Measurements from ENCODE around the gene NDUFA6. TPM values are rescaled to one million over a fixed set of nuclear protein-coding genes. Genes with fewer than 3 reads are reported as not detected.
"Not testable (repeated sequence)": the region's sequence is repeated elsewhere in the genome, so short reads cannot be mapped to it uniquely, and the experiment has no call there.

The NDUFA6 gene
- total RNA-seq: 31.9 TPM

- peak; percentile 98 for ATAC-seq
- peak; percentile 98 for DNase-seq (ENCODE audit: low spot score)
- intact Hi-C loops (cut with DNase I): loop anchor here (10.0 kb wide), 1 partner anchor 344 kb away; the partner anchor contains the start of gene NFAM1
Measured at GRCh38 chr22:42090596-42091454, at the start of gene NDUFA6. Gene NDUFA6, minus strand, starts transcription at chr22:42090772. Its CDS starts 28 bp downstream, at chr22:42090744.

GRCh38 chr22:42140153-42140552 is 49.6 kb upstream of the NDUFA6 start:
- intact Hi-C loops (cut with DNase I): not testable (repeated sequence)

DNA sequence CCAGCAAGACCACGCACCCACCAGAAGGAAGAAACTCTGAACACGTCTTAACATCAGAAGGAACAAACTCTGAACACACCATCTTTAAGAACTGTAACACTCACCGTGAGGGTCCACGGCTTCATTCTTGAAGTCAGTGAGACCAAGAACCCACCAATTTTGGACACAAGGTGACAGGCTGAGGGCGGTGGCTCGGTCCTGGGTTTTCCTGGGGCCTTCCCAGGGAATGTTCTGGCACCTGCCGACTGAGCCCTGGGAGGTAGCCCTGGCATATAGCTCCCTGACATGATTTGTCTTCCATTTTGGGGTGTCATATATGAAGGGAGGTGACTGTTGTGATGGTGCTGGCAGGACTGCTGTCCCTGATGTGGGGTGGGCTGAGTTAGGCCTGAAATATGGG is 48.9 kb upstream of the NDUFA6 start:
- intact Hi-C loops (cut with DNase I); ATAC-seq; DNase-seq (ENCODE audit: low spot score): not testable (repeated sequence)

More at GRCh38 chr22:42140153-42140552, 49.6 kb upstream of the NDUFA6 start:
- DNase-seq (ENCODE audit: low spot score); ATAC-seq: not testable (repeated sequence)

GRCh38 chr22:42138972-42139371 is 48.4 kb upstream of the NDUFA6 start:
- ATAC-seq: no peak
- intact Hi-C loops (cut with DNase I): no loop called here

DNA sequence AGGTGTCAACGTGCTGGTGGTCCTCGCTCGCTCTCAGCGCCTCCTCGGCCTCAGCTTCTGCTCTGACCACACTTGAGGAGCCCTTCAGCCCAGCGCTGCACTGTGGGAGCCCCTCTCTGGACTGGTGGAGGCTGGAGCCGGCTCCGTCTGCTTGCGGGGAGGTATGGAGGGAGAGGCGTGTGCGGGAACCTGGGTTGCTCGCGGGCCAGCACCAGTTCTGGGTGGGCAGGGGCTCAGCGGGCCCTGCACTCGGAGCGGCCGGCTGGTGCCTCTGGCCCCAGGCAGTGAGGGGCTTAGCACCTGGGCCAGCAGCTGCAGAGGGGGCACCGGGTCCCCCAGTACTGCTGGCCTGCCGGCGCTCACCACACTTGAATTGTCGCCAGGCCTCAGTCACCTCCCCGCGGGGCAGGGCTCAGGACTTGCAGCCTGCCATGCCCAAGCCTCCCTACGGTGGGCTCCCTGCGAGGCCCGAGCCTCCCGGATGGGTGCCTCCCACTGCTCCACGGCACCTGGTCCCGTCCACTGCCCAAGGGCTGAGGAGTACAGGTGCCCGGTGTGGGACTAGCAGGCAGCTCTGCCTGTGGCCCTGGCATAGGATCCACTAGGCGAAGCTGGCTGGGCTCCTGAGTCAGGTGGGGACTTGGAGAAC is 47.7 kb upstream of the NDUFA6 start:
- peak; percentile 49 for DNase-seq (ENCODE audit: low spot score)
- no peak for ATAC-seq
- intact Hi-C loops (cut with DNase I): no loop called here

More at GRCh38 chr22:42138972-42139371, 48.4 kb upstream of the NDUFA6 start:
- DNase-seq (ENCODE audit: low spot score): no peak

- intact Hi-C loops (cut with DNase I); DNase-seq (ENCODE audit: low spot score); ATAC-seq: not testable (repeated sequence)
Measured at GRCh38 chr22:42135688-42136087, 45.1 kb upstream of the NDUFA6 start.

DNA sequence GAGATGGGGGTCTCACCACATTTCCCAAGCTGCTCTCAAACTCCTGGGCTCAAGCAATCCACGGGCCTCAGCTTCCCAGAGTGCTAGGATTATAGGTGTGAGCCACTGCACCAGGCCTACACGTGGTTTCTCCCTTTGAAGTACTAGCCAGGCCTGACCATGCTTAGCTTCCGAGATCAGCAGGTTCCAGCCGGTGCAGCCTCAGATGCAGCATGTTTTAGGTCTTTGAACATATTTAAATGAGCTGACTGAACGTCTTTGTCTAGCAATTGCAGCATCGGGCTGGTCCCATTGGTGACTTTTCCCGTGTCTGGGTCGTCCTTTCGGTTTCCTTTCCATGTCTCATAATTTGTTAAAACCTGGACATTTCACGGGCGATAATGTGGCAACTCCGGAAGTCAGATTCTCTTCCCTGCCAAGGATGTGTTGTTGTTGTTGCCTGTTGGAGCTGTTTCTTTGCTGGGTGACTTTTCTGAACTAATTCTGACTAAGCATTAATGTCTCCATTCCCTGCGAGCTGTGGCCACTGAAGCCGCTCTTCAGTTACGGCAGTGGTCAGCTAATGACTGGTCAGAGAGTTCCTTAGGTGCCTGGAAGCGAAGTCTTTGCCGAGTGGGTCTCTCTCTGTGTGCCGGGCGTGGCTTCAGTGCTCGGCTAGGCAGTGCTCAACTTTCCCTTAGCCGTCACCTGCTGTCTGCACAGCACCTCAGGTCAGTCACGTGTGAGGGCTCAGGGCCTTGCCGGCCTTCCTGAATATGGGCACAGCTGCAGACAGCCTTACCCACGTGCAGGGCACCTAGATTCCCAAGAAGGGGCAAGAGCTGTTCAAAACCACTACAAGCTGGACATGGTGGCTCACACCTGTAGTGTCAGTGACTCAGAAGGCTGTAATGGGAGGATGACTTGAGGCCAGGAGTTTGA is 43.8 kb upstream of the NDUFA6 start:
- DNase-seq (ENCODE audit: low spot score): peak; percentile 49

GRCh38 chr22:42132457-42132856 is 41.9 kb upstream of the NDUFA6 start:
- ATAC-seq (no peak), DNase-seq (ENCODE audit: low spot score) (peak; percentile 47)
- intact Hi-C loops (cut with DNase I): no loop called here

More for the DNA sequence above, 43.8 kb upstream of the NDUFA6 start:
- intact Hi-C loops (cut with DNase I): no loop called here
- ATAC-seq: peak; percentile 29

DNA sequence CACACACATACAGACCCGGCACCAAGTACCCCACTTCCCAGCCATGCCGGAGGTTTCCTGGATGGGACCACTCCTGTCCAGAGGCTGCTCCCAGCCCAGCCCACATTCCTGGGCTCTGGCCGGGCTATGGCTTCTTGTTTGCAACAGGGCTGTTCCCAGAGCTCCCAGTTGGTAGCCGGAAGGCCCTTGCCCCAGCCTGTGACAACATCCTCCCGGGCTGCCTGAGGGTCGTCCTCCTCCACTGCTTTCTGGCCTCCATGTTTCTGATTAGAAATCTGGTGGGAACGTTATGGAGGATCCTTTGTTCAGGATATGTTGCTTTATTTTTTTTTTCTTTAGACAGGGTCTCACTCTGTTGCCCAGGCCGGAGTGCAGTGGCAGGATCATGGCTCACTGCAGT is 41.0 kb upstream of the NDUFA6 start:
- intact Hi-C loops (cut with DNase I): no loop called here
- no peak for ATAC-seq
- peak; percentile 49 for DNase-seq (ENCODE audit: low spot score)

DNA sequence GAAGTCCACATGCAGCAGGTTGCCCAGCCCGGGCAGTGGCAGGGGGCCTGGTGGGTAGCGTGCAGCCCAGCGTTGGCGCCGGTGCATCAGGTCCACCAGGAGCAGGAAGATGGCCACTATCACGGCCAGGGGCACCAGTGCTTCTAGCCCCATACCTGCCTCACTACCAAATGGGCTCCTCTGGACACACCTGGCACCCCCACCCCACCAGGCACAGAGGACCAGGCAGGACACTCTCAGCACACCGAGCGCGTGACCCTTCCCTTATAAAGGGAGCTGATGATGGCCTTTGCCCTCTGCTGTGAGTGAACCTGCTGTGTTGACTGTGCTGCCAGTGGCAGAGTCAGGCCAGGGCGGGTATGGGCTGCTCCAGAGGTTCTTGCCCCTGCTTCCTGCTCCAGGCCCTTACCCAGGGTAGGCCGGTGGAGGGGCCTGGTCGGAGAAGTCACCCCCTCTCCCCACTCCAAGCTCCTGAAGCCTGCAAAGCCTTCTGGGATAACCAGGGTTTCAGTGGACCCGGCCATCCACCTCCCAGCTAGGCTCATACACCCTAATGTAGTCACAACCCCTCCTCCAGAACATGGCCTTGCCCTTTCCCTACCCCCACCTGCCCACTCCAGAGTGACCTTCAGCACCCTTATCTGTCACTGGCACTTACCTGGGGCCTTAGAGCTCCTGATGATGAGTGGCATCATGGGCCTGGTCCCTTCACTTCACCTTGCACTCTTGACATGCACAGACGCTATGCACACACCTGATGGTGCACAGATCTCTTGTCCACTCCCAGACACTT is 40.3 kb upstream of the NDUFA6 start, which contains the start of gene CYP2D6:
Gene CYP2D6 (minus strand): TSS at position 172 of the 793 bp plus-strand sequence. CDS start 19 bp downstream, at position 153.
- not testable (repeated sequence) for DNase-seq (ENCODE audit: low spot score)

DNA sequence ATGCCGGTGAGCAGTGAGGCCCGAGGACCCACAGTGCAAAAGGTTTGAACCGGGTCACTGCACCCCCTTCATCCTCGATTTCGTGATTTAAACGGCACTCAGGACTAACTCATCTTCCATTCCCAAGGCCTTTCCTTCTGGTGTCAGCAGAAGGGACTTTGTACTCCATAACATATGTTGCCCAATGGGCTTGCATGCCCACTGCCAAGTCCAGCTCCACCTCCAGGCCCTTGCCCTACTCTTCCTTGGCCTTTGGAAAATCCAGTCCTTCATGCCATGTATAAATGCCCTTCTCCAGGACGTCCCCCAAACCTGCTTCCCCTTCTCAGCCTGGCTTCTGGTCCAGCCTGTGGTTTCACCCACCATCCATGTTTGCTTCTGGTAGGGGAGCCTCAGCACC is 39.6 kb upstream of the NDUFA6 start:
- DNase-seq (ENCODE audit: low spot score); intact Hi-C loops (cut with DNase I); ATAC-seq: not testable (repeated sequence)

More for the DNA sequence above, 40.3 kb upstream of the NDUFA6 start, which contains the start of gene CYP2D6:
- ATAC-seq; intact Hi-C loops (cut with DNase I): not testable (repeated sequence)

DNA sequence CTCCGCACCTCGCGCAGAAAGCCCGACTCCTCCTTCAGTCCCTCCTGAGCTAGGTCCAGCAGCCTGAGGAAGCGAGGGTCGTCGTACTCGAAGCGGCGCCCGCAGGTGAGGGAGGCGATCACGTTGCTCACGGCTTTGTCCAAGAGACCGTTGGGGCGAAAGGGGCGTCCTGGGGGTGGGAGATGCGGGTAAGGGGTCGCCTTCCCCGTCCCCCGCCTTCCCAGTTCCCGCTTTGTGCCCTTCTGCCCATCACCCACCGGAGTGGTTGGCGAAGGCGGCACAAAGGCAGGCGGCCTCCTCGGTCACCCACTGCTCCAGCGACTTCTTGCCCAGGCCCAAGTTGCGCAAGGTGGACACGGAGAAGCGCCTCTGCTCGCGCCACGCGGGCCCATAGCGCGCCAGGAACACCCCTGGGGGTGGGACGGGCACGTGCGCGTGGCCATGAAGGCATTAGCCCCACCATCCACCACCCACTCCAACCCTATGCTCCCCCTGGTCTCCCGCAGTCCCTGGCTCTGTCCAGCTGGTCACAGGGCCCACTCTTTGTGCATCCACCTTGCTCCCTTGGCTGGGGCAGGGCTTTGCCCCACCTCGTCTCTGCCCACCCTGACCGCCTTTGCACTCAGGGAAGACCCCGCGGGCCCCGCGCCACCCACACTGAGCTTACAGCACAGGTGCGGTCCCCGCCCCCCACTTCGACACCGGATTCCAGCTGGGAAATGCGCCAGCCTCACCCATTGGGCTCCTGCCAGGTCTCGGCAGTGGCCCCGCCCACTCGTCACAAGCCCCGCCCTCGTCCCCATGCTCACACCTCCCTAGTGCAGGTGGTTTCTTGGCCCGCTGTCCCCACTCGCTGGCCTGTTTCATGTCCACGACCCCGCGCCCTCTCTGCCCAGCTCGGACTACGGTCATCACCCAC is 38.5 kb upstream of the NDUFA6 start:
- ATAC-seq; intact Hi-C loops (cut with DNase I): not testable (repeated sequence)
- peak; percentile 69 for DNase-seq (ENCODE audit: low spot score)

- intact Hi-C loops (cut with DNase I); DNase-seq (ENCODE audit: low spot score); ATAC-seq: not testable (repeated sequence)
Measured at GRCh38 chr22:42128007-42128406, 37.4 kb upstream of the NDUFA6 start.

DNA sequence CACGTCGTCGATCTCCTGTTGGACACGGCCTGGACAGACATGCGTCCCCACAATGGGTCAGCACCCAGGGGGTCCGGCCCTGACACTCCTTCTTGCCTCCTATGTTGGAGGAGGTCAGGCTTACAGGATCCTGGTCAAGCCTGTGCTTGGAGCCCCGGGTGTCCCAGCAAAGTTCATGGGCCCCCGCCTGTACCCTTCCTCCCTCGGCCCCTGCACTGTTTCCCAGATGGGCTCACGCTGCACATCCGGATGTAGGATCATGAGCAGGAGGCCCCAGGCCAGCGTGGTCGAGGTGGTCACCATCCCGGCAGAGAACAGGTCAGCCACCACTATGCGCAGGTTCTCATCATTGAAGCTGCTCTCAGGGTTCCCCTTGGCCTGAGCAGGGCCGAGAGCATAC is 37.0 kb upstream of the NDUFA6 start:
- DNase-seq (ENCODE audit: low spot score): no peak
- ATAC-seq: no peak
- intact Hi-C loops (cut with DNase I): no loop called here

DNA sequence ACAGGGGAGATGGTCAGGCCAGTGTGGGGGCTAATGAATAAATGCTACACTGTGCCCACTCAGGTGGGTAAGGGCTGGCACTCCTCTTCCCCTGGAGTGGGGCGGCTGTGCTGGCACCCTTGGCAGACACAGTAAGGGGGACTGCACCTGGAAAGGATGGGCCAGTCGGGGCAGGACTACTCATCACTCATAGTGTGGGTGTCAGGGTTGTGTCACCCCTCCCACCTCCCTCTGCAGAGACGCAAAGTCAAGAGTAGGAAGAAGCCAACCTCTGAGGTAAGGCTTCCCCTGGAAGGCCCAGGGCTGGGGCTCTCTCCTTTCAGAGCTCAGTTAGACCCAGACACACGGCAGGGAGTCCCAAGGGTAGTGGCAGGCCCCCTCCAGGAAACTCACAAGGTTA is 33.0 kb upstream of the NDUFA6 start:
- ATAC-seq; intact Hi-C loops (cut with DNase I); DNase-seq (ENCODE audit: low spot score): not testable (repeated sequence)

- DNase-seq (ENCODE audit: low spot score): peak; percentile 12
- ATAC-seq; intact Hi-C loops (cut with DNase I): not testable (repeated sequence)
Measured at GRCh38 chr22:42120231-42121021, 29.9 kb upstream of the NDUFA6 start.
